ENCODE results near the gene EPB41L3. TPM values are rescaled to one million over a fixed set of nuclear protein-coding genes. Genes with fewer than 3 reads are reported as not detected.
A peak's percentile ranks its signal among the peaks of the same experiment; 100 is the strongest.

EPB41L3 gene
- total RNA-seq, 1 donor from 2014 or later = 1.5 TPM

- Mint-ChIP-seq H3K36me3 (ENCODE audit: low read depth) (no peaks in the 10 kb centered on the region), H3K27me3 (peaks cover 42% of the 10 kb centered on the region), H3K27ac (no peak overlapping the region), H3K4me1 (peaks cover 2% of the 10 kb centered on the region), H3K4me3 (no peak overlapping the region), H3K9me3 (no peaks in the 10 kb centered on the region)
- no peak for DNase-seq
- intact Hi-C loops (cut with micrococcal nuclease) = loop anchor here (5.0 kb wide), 1 partner anchor 89 kb away; no protein-coding TSS in a partner anchor
Observed at GRCh38 chr18:5543036-5543680, 639 bp downstream of the EPB41L3 start.

GRCh38 chr18:5542515-5543035, 1.2 kb downstream of the EPB41L3 start:
- H3K27me3 Mint-ChIP-seq = peaks cover 42% of the 10 kb centered on the region
- peak overlapping the region; percentile 9 for H3K4me3 Mint-ChIP-seq
- DNase-seq = no peak
- H3K9me3 Mint-ChIP-seq = no peaks in the 10 kb centered on the region
- intact Hi-C loops (cut with micrococcal nuclease) = loop anchor here (5.0 kb wide), 1 partner anchor 90 kb away; no protein-coding TSS in a partner anchor
- H3K36me3 Mint-ChIP-seq (ENCODE audit: low read depth) = no peaks in the 10 kb centered on the region
- H3K27ac Mint-ChIP-seq = no peak overlapping the region
- peaks cover 2% of the 10 kb centered on the region for H3K4me1 Mint-ChIP-seq

- no peak for DNase-seq
- Mint-ChIP-seq H3K4me1 (peaks cover 2% of the 10 kb centered on the region), H3K36me3 (ENCODE audit: low read depth) (no peaks in the 10 kb centered on the region), H3K27ac (no peak overlapping the region), H3K27me3 (peaks cover 35% of the 10 kb centered on the region), H3K4me3 (no peak overlapping the region), H3K9me3 (no peaks in the 10 kb centered on the region)
- intact Hi-C loops (cut with micrococcal nuclease) = loop anchor here (5.0 kb wide), 1 partner anchor 91 kb away; no protein-coding TSS in a partner anchor
Observed at GRCh38 chr18:5541644-5542043, 2.2 kb downstream of the EPB41L3 start.

- peaks cover 26% of the 10 kb centered on the region for H3K27me3 Mint-ChIP-seq
- H3K27ac Mint-ChIP-seq = no peak overlapping the region
- no peak overlapping the region for H3K4me3 Mint-ChIP-seq
- peaks cover 2% of the 10 kb centered on the region for H3K4me1 Mint-ChIP-seq
- H3K9me3 Mint-ChIP-seq = no peaks in the 10 kb centered on the region
- H3K36me3 Mint-ChIP-seq (ENCODE audit: low read depth) = no peaks in the 10 kb centered on the region
- intact Hi-C loops (cut with micrococcal nuclease) = no loop called here
- no peak for DNase-seq
Observed at GRCh38 chr18:5539391-5539790, 4.4 kb downstream of the EPB41L3 start.

- Mint-ChIP-seq H3K27me3 (peaks cover 22% of the 10 kb centered on the region), H3K27ac (no peak overlapping the region), H3K4me1 (peaks cover 2% of the 10 kb centered on the region), H3K4me3 (no peak overlapping the region), H3K9me3 (no peaks in the 10 kb centered on the region), H3K36me3 (ENCODE audit: low read depth) (no peaks in the 10 kb centered on the region)
- DNase-seq = no peak
- intact Hi-C loops (cut with micrococcal nuclease) = loop anchor here (1.0 kb wide), 1 partner anchor 28 kb away; no protein-coding TSS in a partner anchor
Observed at GRCh38 chr18:5538544-5538943, 5.3 kb downstream of the EPB41L3 start.

- Mint-ChIP-seq H3K27ac (no peak overlapping the region), H3K36me3 (ENCODE audit: low read depth) (no peaks in the 10 kb centered on the region), H3K4me1 (peaks cover 2% of the 10 kb centered on the region), H3K9me3 (no peaks in the 10 kb centered on the region), H3K4me3 (no peak overlapping the region), H3K27me3 (peaks cover 22% of the 10 kb centered on the region)
- no peak for DNase-seq
- intact Hi-C loops (cut with micrococcal nuclease) = loop anchor here (1.0 kb wide), 1 partner anchor 28 kb away; no protein-coding TSS in a partner anchor
Observed at GRCh38 chr18:5537860-5538259, 5.9 kb downstream of the EPB41L3 start.

- intact Hi-C loops (cut with micrococcal nuclease) = no loop called here
- no peak for DNase-seq
- Mint-ChIP-seq H3K9me3 (no peaks in the 10 kb centered on the region), H3K27ac (no peak overlapping the region), H3K36me3 (ENCODE audit: low read depth) (no peaks in the 10 kb centered on the region), H3K4me3 (no peak overlapping the region), H3K4me1 (no peaks in the 10 kb centered on the region), H3K27me3 (peaks cover 2% of the 10 kb centered on the region)
Observed at GRCh38 chr18:5534845-5535244, 9.0 kb downstream of the EPB41L3 start.

- Mint-ChIP-seq H3K36me3 (ENCODE audit: low read depth) (no peaks in the 10 kb centered on the region), H3K27ac (no peak overlapping the region), H3K4me3 (no peak overlapping the region), H3K27me3 (no peaks in the 10 kb centered on the region), H3K9me3 (no peaks in the 10 kb centered on the region), H3K4me1 (no peaks in the 10 kb centered on the region)
- no peak for DNase-seq
- intact Hi-C loops (cut with micrococcal nuclease) = no loop called here
Observed at GRCh38 chr18:5532066-5532465, 11.7 kb downstream of the EPB41L3 start.

GRCh38 chr18:5530629-5531178, 13.1 kb downstream of the EPB41L3 start:
- H3K36me3 Mint-ChIP-seq (ENCODE audit: low read depth) = no peaks in the 10 kb centered on the region
- H3K4me3 Mint-ChIP-seq = no peak overlapping the region
- H3K9me3 Mint-ChIP-seq = no peaks in the 10 kb centered on the region
- intact Hi-C loops (cut with micrococcal nuclease) = no loop called here
- no peaks in the 10 kb centered on the region for H3K27me3 Mint-ChIP-seq
- no peak for DNase-seq
- H3K27ac Mint-ChIP-seq = no peak overlapping the region
- no peaks in the 10 kb centered on the region for H3K4me1 Mint-ChIP-seq

- Mint-ChIP-seq H3K36me3 (ENCODE audit: low read depth) (no peaks in the 10 kb centered on the region), H3K27me3 (no peaks in the 10 kb centered on the region), H3K4me1 (no peaks in the 10 kb centered on the region), H3K27ac (no peak overlapping the region), H3K9me3 (no peaks in the 10 kb centered on the region), H3K4me3 (no peak overlapping the region)
- DNase-seq = no peak
- intact Hi-C loops (cut with micrococcal nuclease) = no loop called here
Observed at GRCh38 chr18:5529471-5529870, 14.3 kb downstream of the EPB41L3 start.

GRCh38 chr18:5527603-5528002, 16.2 kb downstream of the EPB41L3 start:
- Mint-ChIP-seq H3K9me3 (no peaks in the 10 kb centered on the region), H3K27me3 (no peaks in the 10 kb centered on the region), H3K36me3 (ENCODE audit: low read depth) (no peaks in the 10 kb centered on the region), H3K27ac (no peak overlapping the region), H3K4me3 (no peak overlapping the region), H3K4me1 (no peaks in the 10 kb centered on the region)
- intact Hi-C loops (cut with micrococcal nuclease) = no loop called here
- DNase-seq = no peak

GRCh38 chr18:5524660-5525059, 19.1 kb downstream of the EPB41L3 start:
- no peak for DNase-seq
- H3K9me3 Mint-ChIP-seq = no peaks in the 10 kb centered on the region
- no peaks in the 10 kb centered on the region for H3K27me3 Mint-ChIP-seq
- no peaks in the 10 kb centered on the region for H3K4me1 Mint-ChIP-seq
- no peak overlapping the region for H3K4me3 Mint-ChIP-seq
- intact Hi-C loops (cut with micrococcal nuclease) = no loop called here
- no peak overlapping the region for H3K27ac Mint-ChIP-seq
- H3K36me3 Mint-ChIP-seq (ENCODE audit: low read depth) = no peaks in the 10 kb centered on the region

GRCh38 chr18:5521000-5521399, 22.8 kb downstream of the EPB41L3 start:
- H3K4me1 Mint-ChIP-seq = no peaks in the 10 kb centered on the region
- intact Hi-C loops (cut with micrococcal nuclease) = no loop called here
- no peaks in the 10 kb centered on the region for H3K9me3 Mint-ChIP-seq
- no peaks in the 10 kb centered on the region for H3K36me3 Mint-ChIP-seq (ENCODE audit: low read depth)
- DNase-seq = no peak
- no peak overlapping the region for H3K27ac Mint-ChIP-seq
- no peak overlapping the region for H3K4me3 Mint-ChIP-seq
- no peaks in the 10 kb centered on the region for H3K27me3 Mint-ChIP-seq

- intact Hi-C loops (cut with micrococcal nuclease) = no loop called here
Observed at GRCh38 chr18:5520464-5520863, 23.3 kb downstream of the EPB41L3 start.

More at GRCh38 chr18:5520464-5520863, 23.3 kb downstream of the EPB41L3 start:
- no peaks in the 10 kb centered on the region for H3K4me1 Mint-ChIP-seq
- no peaks in the 10 kb centered on the region for H3K27me3 Mint-ChIP-seq
- no peaks in the 10 kb centered on the region for H3K36me3 Mint-ChIP-seq (ENCODE audit: low read depth)
- DNase-seq = no peak
- no peaks in the 10 kb centered on the region for H3K9me3 Mint-ChIP-seq
- H3K4me3 Mint-ChIP-seq = no peak overlapping the region
- no peak overlapping the region for H3K27ac Mint-ChIP-seq

All from activated CD4-positive, alpha-beta T cell treated with anti-CD3 and anti-CD28 coated beads, Interleukin-2, amount 10 ng/mL, durations not matched to agents 24 days and 14 days (primary cell).